HL-60 (cell line): ENCODE results near the gene ATP2B1.
"Not testable (repeated sequence)": the region's sequence is repeated elsewhere in the genome, so short reads cannot be mapped to it uniquely, and the experiment has no call there.

Experiments
- DNase-seq, 2 experiments: peaks; one replicate each; pipeline ENCODE4 v3.0.0-alpha.2; 2010 to 2020; ENCODE audit warnings: low read depth in 1 of 2, low spot score in 1 of 2
- H3K27ac ChIP-seq: fragments of 250-450 bp; sonication (Bioruptor Pico); replicated peaks from 2 replicates; pipeline ENCODE4 v1.5.1; 2020; ENCODE audit warnings: mild to moderate bottlenecking, moderate library complexity
- H3K27me3 ChIP-seq: fragments of 250-450 bp; sonication (Bioruptor Pico); 2 replicates; pipeline ENCODE4 v1.5.1; 2021; ENCODE audit warnings: mild to moderate bottlenecking, moderate library complexity; ENCODE audit not compliant: insufficient read depth, poor library complexity, severe bottlenecking
- H3K4me3 ChIP-seq: replicated peaks from 2 replicates; pipeline ENCODE4 v1.5.1; 2011; ENCODE audit warnings: mild to moderate bottlenecking, control low read depth, low read length; ENCODE audit not compliant: insufficient read depth
- GABPA ChIP-seq: IDR thresholded peaks from 2 replicates; pipeline ENCODE4 v1.6.1; 2012; ENCODE audit warnings: low read depth
- POLR2AphosphoS5 ChIP-seq: IDR thresholded peaks from 2 replicates; pipeline ENCODE4 v1.6.1; 2012; ENCODE audit warnings: low read depth
- SPI1 ChIP-seq: IDR thresholded peaks from 2 replicates; pipeline ENCODE4 v1.6.1; 2012; ENCODE audit warnings: low read depth, mild to moderate bottlenecking, borderline replicate concordance
- TF ChIP-seq, protein P1 (sequence below): IDR thresholded peaks from one replicate; pipeline ENCODE4 v1.5.1; 2011; ENCODE audit warnings: low read length, control low read depth, inconsistent platforms; ENCODE audit not compliant: insufficient read depth
- TF ChIP-seq, protein P2 (sequence below): IDR thresholded peaks from 2 replicates; pipeline ENCODE4 v1.6.1; 2012; ENCODE audit warnings: low read depth; ENCODE audit not compliant: insufficient replicate concordance

Gene ATP2B1

DNA sequence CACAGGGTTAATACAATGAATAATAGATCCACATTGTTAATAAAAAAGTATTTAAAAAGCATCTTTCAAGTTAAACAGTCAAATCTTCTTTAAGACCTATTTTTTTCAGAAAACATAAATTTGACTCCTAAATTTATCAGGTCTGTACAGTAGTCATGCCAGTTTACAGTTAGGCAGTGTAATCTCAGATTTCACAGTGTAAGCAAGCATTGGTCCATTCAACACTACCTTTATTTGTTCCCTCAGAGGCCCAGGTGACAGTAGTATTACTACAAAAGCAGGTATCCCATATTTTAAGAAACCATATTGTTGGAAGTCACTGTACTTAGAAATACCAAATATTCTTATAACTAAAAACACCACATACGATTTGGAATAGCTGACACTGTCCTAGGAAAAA lies 6.1 kb downstream of the ATP2B1 start:
- TF ChIP-seq, protein P1, sequence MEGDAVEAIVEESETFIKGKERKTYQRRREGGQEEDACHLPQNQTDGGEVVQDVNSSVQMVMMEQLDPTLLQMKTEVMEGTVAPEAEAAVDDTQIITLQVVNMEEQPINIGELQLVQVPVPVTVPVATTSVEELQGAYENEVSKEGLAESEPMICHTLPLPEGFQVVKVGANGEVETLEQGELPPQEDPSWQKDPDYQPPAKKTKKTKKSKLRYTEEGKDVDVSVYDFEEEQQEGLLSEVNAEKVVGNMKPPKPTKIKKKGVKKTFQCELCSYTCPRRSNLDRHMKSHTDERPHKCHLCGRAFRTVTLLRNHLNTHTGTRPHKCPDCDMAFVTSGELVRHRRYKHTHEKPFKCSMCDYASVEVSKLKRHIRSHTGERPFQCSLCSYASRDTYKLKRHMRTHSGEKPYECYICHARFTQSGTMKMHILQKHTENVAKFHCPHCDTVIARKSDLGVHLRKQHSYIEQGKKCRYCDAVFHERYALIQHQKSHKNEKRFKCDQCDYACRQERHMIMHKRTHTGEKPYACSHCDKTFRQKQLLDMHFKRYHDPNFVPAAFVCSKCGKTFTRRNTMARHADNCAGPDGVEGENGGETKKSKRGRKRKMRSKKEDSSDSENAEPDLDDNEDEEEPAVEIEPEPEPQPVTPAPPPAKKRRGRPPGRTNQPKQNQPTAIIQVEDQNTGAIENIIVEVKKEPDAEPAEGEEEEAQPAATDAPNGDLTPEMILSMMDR: no peak
- TF ChIP-seq GABPA: no peak
- Histone ChIP-seq H3K4me3 (no peak overlapping the region), H3K27me3 (no peaks in the 10 kb centered on the region), H3K27ac (no peak overlapping the region)
- DNase-seq: no peak

GRCh38 chr12:89701606-89702206 lies 6.9 kb downstream of the ATP2B1 start:
- Histone ChIP-seq H3K27ac (no peak overlapping the region), H3K4me3 (no peak overlapping the region), H3K27me3 (no peaks in the 10 kb centered on the region)
- TF ChIP-seq POLR2AphosphoS5 (no peak), SPI1 (no peak), GABPA (no peak)
- TF ChIP-seq, protein P2, sequence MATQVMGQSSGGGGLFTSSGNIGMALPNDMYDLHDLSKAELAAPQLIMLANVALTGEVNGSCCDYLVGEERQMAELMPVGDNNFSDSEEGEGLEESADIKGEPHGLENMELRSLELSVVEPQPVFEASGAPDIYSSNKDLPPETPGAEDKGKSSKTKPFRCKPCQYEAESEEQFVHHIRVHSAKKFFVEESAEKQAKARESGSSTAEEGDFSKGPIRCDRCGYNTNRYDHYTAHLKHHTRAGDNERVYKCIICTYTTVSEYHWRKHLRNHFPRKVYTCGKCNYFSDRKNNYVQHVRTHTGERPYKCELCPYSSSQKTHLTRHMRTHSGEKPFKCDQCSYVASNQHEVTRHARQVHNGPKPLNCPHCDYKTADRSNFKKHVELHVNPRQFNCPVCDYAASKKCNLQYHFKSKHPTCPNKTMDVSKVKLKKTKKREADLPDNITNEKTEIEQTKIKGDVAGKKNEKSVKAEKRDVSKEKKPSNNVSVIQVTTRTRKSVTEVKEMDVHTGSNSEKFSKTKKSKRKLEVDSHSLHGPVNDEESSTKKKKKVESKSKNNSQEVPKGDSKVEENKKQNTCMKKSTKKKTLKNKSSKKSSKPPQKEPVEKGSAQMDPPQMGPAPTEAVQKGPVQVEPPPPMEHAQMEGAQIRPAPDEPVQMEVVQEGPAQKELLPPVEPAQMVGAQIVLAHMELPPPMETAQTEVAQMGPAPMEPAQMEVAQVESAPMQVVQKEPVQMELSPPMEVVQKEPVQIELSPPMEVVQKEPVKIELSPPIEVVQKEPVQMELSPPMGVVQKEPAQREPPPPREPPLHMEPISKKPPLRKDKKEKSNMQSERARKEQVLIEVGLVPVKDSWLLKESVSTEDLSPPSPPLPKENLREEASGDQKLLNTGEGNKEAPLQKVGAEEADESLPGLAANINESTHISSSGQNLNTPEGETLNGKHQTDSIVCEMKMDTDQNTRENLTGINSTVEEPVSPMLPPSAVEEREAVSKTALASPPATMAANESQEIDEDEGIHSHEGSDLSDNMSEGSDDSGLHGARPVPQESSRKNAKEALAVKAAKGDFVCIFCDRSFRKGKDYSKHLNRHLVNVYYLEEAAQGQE: no peak
- TF ChIP-seq, protein P1: no peak
- DNase-seq: no peak

GRCh38 chr12:89700191-89700810 lies 8.3 kb downstream of the ATP2B1 start:
- Histone ChIP-seq H3K4me3 (no peak overlapping the region), H3K27me3 (no peaks in the 10 kb centered on the region), H3K27ac (no peak overlapping the region)
- no peak for DNase-seq
- no peak for TF ChIP-seq GABPA
- TF ChIP-seq, protein P2: no peak

- Histone ChIP-seq H3K27me3 (no peaks in the 10 kb centered on the region), H3K4me3 (no peak overlapping the region), H3K27ac (no peak overlapping the region)
- TF ChIP-seq SPI1: no peak
- no peak for TF ChIP-seq GABPA
- TF ChIP-seq, protein P1: no peak
- TF ChIP-seq, protein P2: no peak
- TF ChIP-seq POLR2AphosphoS5: no peak
- no peak for DNase-seq
These were observed 10.0 kb downstream of the ATP2B1 start for GRCh38 chr12:89698607-89699006.

DNA sequence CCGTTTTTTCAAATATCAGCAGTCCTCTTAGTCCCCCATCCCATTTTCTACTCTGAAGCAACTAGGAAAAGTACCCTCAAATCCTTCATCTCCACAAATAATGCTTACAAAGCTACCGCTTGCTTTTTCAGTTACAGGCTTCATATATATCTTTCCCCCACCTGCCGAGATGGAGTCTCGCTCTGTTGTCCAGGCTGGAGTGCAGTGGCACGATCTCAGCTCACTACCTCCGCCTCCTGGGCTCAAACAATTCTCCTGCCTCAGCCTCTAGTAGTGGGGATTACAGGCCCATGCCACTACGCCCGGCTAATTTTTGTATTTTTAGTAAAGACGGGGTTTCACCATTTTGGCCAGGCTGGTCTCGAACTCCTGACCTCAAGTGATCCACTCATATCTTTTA lies 10.9 kb downstream of the ATP2B1 start:
- not testable (repeated sequence) for DNase-seq, H3K27ac ChIP-seq

More for the DNA sequence above, 10.9 kb downstream of the ATP2B1 start:
- H3K27me3 ChIP-seq, H3K4me3 ChIP-seq: not testable (repeated sequence)
